Measurements from ENCODE around the gene SIMC1. TPM values are rescaled to one million over a fixed set of nuclear protein-coding genes. Genes with fewer than 3 reads are reported as not detected.

The SIMC1 gene
- total RNA-seq, 1 experiment from 2014 or later: 31.8 TPM

DNA sequence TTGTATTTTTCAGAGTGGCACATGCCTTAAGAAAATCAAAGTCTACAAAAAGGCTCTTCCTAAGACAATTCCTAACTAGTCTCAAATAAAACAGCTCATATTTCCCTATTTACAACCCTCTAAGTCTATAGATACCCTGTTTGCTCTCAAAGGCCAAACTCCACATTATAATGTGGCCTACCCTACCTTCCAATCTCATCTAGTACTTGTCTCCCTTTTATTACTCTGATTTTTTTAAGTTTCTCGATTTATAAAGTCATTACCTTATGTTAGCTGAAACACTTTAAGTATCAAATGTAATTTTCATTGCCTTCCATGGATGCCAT lies 103.9 kb downstream of the SIMC1 start:
- H3K4me3 Mint-ChIP-seq (ENCODE audit: low read depth, unreplicated experiment): no peak overlapping the region
- intact Hi-C loops (cut with micrococcal nuclease; ENCODE audit: unreplicated experiment): no loop called here
- no TSS peak for BruUV-seq (replicated peaks)
- H3K36me3 Mint-ChIP-seq (ENCODE audit: insufficient read depth, unreplicated experiment): peaks cover 5% of the 10 kb centered on the region
- DNase-seq: no peak
- H3K27me3 Mint-ChIP-seq (ENCODE audit: unreplicated experiment): no peaks in the 10 kb centered on the region
- H3K9me3 Mint-ChIP-seq (ENCODE audit: low read depth, unreplicated experiment): no peaks in the 10 kb centered on the region
- TF ChIP-seq, protein P1, sequence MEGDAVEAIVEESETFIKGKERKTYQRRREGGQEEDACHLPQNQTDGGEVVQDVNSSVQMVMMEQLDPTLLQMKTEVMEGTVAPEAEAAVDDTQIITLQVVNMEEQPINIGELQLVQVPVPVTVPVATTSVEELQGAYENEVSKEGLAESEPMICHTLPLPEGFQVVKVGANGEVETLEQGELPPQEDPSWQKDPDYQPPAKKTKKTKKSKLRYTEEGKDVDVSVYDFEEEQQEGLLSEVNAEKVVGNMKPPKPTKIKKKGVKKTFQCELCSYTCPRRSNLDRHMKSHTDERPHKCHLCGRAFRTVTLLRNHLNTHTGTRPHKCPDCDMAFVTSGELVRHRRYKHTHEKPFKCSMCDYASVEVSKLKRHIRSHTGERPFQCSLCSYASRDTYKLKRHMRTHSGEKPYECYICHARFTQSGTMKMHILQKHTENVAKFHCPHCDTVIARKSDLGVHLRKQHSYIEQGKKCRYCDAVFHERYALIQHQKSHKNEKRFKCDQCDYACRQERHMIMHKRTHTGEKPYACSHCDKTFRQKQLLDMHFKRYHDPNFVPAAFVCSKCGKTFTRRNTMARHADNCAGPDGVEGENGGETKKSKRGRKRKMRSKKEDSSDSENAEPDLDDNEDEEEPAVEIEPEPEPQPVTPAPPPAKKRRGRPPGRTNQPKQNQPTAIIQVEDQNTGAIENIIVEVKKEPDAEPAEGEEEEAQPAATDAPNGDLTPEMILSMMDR (IDR thresholded peaks at IDR 0.05; ENCODE audit: unreplicated experiment): no peak
- no peak overlapping the region for H3K27ac Mint-ChIP-seq (ENCODE audit: unreplicated experiment)
- CTCF ChIA-PET: no interaction called here
- H3K4me1 Mint-ChIP-seq (ENCODE audit: low read depth, unreplicated experiment): no peaks in the 10 kb centered on the region

GRCh38 chr5:176342766-176343458 lies 104.7 kb downstream of the SIMC1 start:
- Mint-ChIP-seq H3K36me3 (ENCODE audit: insufficient read depth, unreplicated experiment) (peaks cover 8% of the 10 kb centered on the region), H3K27ac (ENCODE audit: unreplicated experiment) (no peak overlapping the region), H3K9me3 (ENCODE audit: low read depth, unreplicated experiment) (no peaks in the 10 kb centered on the region), H3K27me3 (ENCODE audit: unreplicated experiment) (no peaks in the 10 kb centered on the region), H3K4me1 (ENCODE audit: low read depth, unreplicated experiment) (no peaks in the 10 kb centered on the region), H3K4me3 (ENCODE audit: low read depth, unreplicated experiment) (no peak overlapping the region)
- TF ChIP-seq, protein P1 (IDR thresholded peaks at IDR 0.05; ENCODE audit: unreplicated experiment): no peak
- CTCF ChIA-PET: interaction anchor here (0.6 kb wide), 1 partner anchor 1164 kb away, joined by 4 read pairs; no protein-coding TSS in a partner anchor
- no peak for DNase-seq
- intact Hi-C loops (cut with micrococcal nuclease; ENCODE audit: unreplicated experiment): no loop called here
- no TSS peak for BruUV-seq (replicated peaks)

DNA sequence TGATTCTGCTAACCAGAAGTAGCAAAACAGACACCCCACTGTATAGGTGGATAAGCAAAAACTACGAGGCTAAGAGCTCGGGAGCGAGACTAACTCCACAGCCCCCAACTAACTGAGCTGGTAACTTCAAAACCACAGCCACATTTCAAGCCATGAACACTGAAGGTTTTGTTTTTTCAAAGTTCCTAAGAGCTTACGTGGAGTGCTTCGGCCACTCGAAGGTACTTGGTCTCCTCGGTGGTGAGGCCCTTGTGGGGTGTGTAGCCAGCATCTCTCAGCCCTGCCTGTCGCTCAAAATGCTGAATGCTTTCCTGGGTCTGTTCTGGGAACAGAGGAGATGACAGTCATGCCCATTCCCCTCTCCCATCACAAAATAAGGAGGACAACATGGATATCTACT lies 112.2 kb downstream of the SIMC1 start:
- H3K4me1 Mint-ChIP-seq (ENCODE audit: low read depth, unreplicated experiment): no peaks in the 10 kb centered on the region

GRCh38 chr5:176352116-176352878 lies 114.1 kb downstream of the SIMC1 start:
- intact Hi-C loops (cut with micrococcal nuclease; ENCODE audit: unreplicated experiment): no loop called here
- Mint-ChIP-seq H3K36me3 (ENCODE audit: insufficient read depth, unreplicated experiment) (peaks cover 48% of the 10 kb centered on the region), H3K27ac (ENCODE audit: unreplicated experiment) (no peak overlapping the region), H3K4me1 (ENCODE audit: low read depth, unreplicated experiment) (no peaks in the 10 kb centered on the region), H3K9me3 (ENCODE audit: low read depth, unreplicated experiment) (no peaks in the 10 kb centered on the region), H3K4me3 (ENCODE audit: low read depth, unreplicated experiment) (no peak overlapping the region), H3K27me3 (ENCODE audit: unreplicated experiment) (no peaks in the 10 kb centered on the region)
- CTCF ChIA-PET: interaction anchor here (1.0 kb wide), 1 partner anchor 10 kb away, joined by 3 read pairs; no protein-coding TSS in a partner anchor
- BruUV-seq (replicated peaks): no TSS peak
- DNase-seq: no peak
- TF ChIP-seq, protein P1 (IDR thresholded peaks at IDR 0.05; ENCODE audit: unreplicated experiment): no peak

More for the DNA sequence above, 112.2 kb downstream of the SIMC1 start:
- Mint-ChIP-seq H3K9me3 (ENCODE audit: low read depth, unreplicated experiment) (no peaks in the 10 kb centered on the region), H3K4me3 (ENCODE audit: low read depth, unreplicated experiment) (no peak overlapping the region), H3K36me3 (ENCODE audit: insufficient read depth, unreplicated experiment) (peaks cover 53% of the 10 kb centered on the region), H3K27me3 (ENCODE audit: unreplicated experiment) (no peaks in the 10 kb centered on the region), H3K27ac (ENCODE audit: unreplicated experiment) (no peak overlapping the region)
- intact Hi-C loops (cut with micrococcal nuclease; ENCODE audit: unreplicated experiment): no loop called here
- TF ChIP-seq, protein P1 (IDR thresholded peaks at IDR 0.05; ENCODE audit: unreplicated experiment): no peak
- no TSS peak for BruUV-seq (replicated peaks)
- no peak for DNase-seq
- CTCF ChIA-PET: interaction anchor here (0.5 kb wide), 1 partner anchor 38 kb away, joined by 3 read pairs; no protein-coding TSS in a partner anchor
